AG09309 (cell line): Measurements from ENCODE around the gene KIAA0930.

Experiments used
- DNase-seq: peaks from one replicate; pipeline ENCODE4 v3.0.0-alpha.2; 2010; ENCODE audit warnings: low read depth
- H3K4me3 ChIP-seq: 2 replicates; pipeline ENCODE4 v1.5.1; 2011; ENCODE audit warnings: mild to moderate bottlenecking, low read depth, low read length, moderate library complexity; ENCODE audit not compliant: control insufficient read depth
- CTCF ChIP-seq: IDR thresholded peaks from 2 replicates; pipeline ENCODE4 v1.5.1; 2011; ENCODE audit warnings: mild to moderate bottlenecking, low read depth, low read length, inconsistent platforms; ENCODE audit not compliant: insufficient read depth, control insufficient read depth; ENCODE audit errors: missing control alignments

The KIAA0930 gene

GRCh38 chr22:45187891-45188290 lies 52.8 kb downstream of the KIAA0930 start:
- H3K4me3 ChIP-seq, result no peak overlapping the region
- no peak for DNase-seq
- no peak for TF ChIP-seq CTCF

DNA sequence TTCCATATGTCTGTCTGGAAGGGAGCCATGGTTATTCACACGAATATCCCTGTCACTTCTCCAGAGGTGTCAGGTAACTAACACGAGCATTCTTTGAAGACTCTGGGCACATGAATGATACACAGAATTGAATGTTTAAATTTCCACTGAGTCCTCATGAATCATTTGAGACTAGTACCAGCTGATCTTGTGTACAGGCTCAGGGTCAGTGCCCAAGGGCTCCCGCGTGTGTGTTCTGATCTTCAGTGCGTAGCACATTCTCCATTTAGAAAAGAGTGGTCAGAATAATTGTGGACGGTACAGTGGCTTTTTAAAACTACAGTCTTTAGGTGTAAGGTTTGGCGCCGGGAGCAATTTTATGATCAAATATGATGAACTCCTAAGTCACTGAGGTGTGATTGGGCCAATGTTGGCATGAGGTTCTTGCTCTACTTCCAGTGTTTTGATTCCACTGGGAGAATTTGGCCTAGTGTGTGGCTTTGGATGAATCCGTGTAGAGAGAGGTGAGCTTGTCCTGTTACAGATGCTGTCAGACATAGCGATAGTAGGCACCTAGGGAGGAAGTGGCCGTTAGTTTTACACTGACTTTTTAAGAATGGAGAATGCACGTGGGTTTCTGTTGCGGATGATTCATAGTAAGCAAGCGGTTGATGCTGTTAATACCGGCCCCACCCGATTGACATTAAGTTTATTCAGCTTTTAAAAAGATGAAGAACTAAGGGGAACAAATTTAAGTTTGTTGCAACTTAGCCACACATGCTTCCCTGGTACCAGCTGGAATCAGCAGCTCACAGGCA lies 54.8 kb downstream of the KIAA0930 start:
- no peak overlapping the region for H3K4me3 ChIP-seq
- DNase-seq, result no peak
- TF ChIP-seq CTCF, result no peak

- TF ChIP-seq CTCF, result no peak
- DNase-seq, result no peak
These were observed 56.7 kb downstream of the KIAA0930 start for GRCh38 chr22:45183974-45184373.

DNA sequence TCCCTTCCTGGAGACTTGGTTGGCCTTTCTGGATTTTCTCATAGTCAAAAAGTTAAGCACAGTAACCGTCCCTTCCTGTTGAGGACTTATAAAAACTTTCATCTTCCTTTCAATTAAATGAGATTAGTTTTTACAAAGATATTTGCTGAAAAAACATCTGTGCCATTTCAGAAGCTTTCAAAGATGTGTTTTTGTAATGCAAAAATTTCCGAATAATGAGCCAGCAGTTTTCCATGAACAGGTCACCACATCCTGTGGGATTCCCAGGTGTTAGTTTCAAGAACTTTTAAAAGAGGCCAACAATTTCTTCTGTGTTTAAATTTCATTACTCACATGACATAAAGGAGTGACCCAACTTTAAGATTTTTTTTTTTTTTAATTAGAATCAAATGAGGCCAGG lies 58.9 kb downstream of the KIAA0930 start:
- no peak for TF ChIP-seq CTCF
- DNase-seq, result no peak
- no peak overlapping the region for H3K4me3 ChIP-seq

More at GRCh38 chr22:45183974-45184373, 56.7 kb downstream of the KIAA0930 start:
- H3K4me3 ChIP-seq, result no peak overlapping the region

- TF ChIP-seq CTCF, result no peak
- DNase-seq, result no peak
- H3K4me3 ChIP-seq, result no peak overlapping the region
These were observed 59.5 kb downstream of the KIAA0930 start for GRCh38 chr22:45181240-45181639.

GRCh38 chr22:45180146-45180679 lies 60.5 kb downstream of the KIAA0930 start:
- DNase-seq, result no peak
- H3K4me3 ChIP-seq, result no peak overlapping the region
- no peak for TF ChIP-seq CTCF
